ENCODE data around the gene RBM10. TPM values are rescaled to one million over a fixed set of nuclear protein-coding genes. Genes with fewer than 3 reads are reported as not detected.

RBM10 gene, protein sequence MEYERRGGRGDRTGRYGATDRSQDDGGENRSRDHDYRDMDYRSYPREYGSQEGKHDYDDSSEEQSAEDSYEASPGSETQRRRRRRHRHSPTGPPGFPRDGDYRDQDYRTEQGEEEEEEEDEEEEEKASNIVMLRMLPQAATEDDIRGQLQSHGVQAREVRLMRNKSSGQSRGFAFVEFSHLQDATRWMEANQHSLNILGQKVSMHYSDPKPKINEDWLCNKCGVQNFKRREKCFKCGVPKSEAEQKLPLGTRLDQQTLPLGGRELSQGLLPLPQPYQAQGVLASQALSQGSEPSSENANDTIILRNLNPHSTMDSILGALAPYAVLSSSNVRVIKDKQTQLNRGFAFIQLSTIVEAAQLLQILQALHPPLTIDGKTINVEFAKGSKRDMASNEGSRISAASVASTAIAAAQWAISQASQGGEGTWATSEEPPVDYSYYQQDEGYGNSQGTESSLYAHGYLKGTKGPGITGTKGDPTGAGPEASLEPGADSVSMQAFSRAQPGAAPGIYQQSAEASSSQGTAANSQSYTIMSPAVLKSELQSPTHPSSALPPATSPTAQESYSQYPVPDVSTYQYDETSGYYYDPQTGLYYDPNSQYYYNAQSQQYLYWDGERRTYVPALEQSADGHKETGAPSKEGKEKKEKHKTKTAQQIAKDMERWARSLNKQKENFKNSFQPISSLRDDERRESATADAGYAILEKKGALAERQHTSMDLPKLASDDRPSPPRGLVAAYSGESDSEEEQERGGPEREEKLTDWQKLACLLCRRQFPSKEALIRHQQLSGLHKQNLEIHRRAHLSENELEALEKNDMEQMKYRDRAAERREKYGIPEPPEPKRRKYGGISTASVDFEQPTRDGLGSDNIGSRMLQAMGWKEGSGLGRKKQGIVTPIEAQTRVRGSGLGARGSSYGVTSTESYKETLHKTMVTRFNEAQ
- total RNA-seq (2014; rRNA removed; shearing (Covaris generic)) (40.1 and 45.6 TPM in 2 replicates), total RNA-seq (2022) (44.9 and 46.6 TPM in 2 replicates), Bru-seq, nascent RNA (percentile 69 among the genes with signal in this experiment), BruChase-seq, experiment 1, labeled RNA remaining after a 6-hour chase (percentile 78 among the genes with signal in this experiment), BruChase-seq, experiment 2, labeled RNA remaining after a 2-hour chase (percentile 74 among the genes with signal in this experiment)
- long read RNA-seq, transcript RBM10-203 (24 exons, 3,747 nt): major isoform, 9 of 61 reads
- long read RNA-seq, partial matches to known transcripts: 26 of 61 reads
- long read RNA-seq, other reads (novel, unspliced or antisense): 24 of 61 reads

DNA sequence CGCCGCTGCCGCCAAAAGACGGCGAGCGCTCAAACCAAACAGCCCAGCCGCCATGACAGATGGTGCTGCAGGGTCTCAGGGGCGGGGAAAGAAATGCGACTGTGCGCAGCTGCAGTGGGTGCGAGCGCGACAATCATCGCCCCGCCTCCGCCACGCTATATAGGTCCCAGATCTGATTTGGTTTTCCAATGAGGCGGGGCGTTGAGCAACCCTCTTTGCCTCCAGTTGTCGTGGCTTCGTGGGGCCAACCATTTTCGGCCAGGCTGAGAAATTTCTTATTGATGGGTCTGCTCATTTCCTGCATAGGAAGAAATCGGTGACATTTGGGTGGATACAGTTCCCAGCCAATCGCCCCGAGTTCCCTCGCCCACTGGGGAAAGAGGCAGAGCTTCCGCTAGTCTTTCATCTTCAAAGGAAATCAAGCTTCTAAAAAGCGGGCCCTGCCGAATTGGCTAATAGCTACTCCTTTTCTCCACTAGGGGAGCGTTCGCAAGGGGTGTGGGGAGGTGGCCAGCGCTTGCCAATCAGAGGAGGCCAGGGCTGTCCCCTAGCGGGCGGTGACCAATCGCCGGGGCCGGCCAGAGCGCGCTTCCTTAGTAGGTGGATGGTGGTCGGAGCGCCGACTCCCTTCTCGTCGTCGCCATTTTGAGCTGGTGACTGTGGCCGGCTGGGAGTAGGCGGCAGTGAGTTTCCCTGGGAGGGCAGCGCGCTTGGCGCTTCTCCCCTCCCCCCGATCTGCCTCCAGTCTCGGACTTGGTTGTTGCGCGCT lies at the start of gene RBM10, which contains the start of gene NDUFB11:
TSS of gene RBM10 (plus strand) at position 596 of the 769 bp plus-strand sequence. CDS start 2,261 bp downstream, outside the sequence.
TSS of gene NDUFB11 (minus strand) at position 77 of the 769 bp plus-strand sequence. CDS start at position 54, 23 bp downstream.
- DNase-seq (ENCODE audit: low spot score): peak; percentile 94
- Histone ChIP-seq H3K4me1 (ENCODE audit: insufficient read depth, low read length, poor library complexity, severe bottlenecking) (peaks cover 20% of the 10 kb centered on the region), H4K20me1 (ENCODE audit: insufficient read depth, low read length) (0 out of 2 replicates have a peak, but pooled peaks cover 10% of the 10 kb centered on the region), H3K4me2 (ENCODE audit: low read length) (peak within 1 kb of the TSS; percentile 91), H3K4me3 (ENCODE audit: low read depth, low read length, poor library complexity, severe bottlenecking) (peak within 1 kb of the TSS; percentile 95), H3K9me2 (ENCODE audit: insufficient read depth, low read length) (no peaks in the 10 kb centered on the region), H3K36me3 (ENCODE audit: insufficient read depth, low read length) (peaks cover 46% of the 10 kb centered on the region), H3K79me2 (ENCODE audit: insufficient read depth, low read depth, low read length) (peaks cover 62% of the 10 kb centered on the region), H2AFZ (ENCODE audit: low read length) (0 out of 2 replicates have a peak within 1 kb of the TSS, but pooled peaks have one; percentile 15), H3K27ac (ENCODE audit: low read depth, low read length, poor library complexity, severe bottlenecking) (peak within 1 kb of the TSS; percentile 93), H3K9me3 (ENCODE audit: low read length) (no peaks in the 10 kb centered on the region)
- BruUV-seq (replicated peaks): no TSS peak
- no peak for TF ChIP-seq EZH2phosphoT487 (IDR thresholded peaks at IDR 0.05; ENCODE audit: borderline replicate concordance, low read depth, low read length)
- TF ChIP-seq, protein P1, sequence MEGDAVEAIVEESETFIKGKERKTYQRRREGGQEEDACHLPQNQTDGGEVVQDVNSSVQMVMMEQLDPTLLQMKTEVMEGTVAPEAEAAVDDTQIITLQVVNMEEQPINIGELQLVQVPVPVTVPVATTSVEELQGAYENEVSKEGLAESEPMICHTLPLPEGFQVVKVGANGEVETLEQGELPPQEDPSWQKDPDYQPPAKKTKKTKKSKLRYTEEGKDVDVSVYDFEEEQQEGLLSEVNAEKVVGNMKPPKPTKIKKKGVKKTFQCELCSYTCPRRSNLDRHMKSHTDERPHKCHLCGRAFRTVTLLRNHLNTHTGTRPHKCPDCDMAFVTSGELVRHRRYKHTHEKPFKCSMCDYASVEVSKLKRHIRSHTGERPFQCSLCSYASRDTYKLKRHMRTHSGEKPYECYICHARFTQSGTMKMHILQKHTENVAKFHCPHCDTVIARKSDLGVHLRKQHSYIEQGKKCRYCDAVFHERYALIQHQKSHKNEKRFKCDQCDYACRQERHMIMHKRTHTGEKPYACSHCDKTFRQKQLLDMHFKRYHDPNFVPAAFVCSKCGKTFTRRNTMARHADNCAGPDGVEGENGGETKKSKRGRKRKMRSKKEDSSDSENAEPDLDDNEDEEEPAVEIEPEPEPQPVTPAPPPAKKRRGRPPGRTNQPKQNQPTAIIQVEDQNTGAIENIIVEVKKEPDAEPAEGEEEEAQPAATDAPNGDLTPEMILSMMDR (conservative IDR thresholded peaks at IDR 0.05; ENCODE audit: low read length): peak; percentile 67
- ChIA-PET CTCF (ENCODE audit: unreplicated experiment) (no interaction called here), POLR2A (interaction anchor here (0.9 to 3.3 kb wide), 6 partner anchors 9 to 46 kb away, joined by 3 to 12 read pairs (median 6); no protein-coding TSS in a partner anchor)
- intact Hi-C loops (cut with micrococcal nuclease; ENCODE audit: unreplicated experiment): loop anchor here (1.0 to 2.0 kb wide), 2 partner anchors 48 to 88 kb away; partner anchors contain the start of genes UBA1 and USP11

DNA sequence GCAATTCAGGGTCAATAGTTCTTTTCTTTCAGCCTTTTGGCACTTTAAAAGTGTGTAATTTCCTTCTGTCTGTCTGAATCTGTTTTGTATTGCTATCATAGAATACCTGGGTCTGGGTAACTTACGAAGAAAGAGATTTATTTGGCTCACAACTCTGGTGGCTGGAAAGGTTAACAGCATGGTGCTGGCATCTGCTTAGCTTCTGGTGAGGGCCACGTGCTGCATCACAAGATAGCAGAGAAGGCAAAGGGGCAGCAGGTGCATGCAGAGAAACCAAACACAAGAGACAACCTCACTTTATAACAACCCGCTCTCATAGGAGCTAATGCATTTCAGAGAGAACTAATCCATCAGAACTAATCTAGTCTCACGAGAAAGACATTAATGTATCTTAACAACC lies 48.0 kb upstream of the RBM10 start:
- no peaks in the 10 kb centered on the region for H3K4me1 ChIP-seq (ENCODE audit: insufficient read depth, low read length, poor library complexity, severe bottlenecking)
- H3K79me2 ChIP-seq (ENCODE audit: insufficient read depth, low read depth, low read length): no peaks in the 10 kb centered on the region
- H3K9me3 ChIP-seq (ENCODE audit: low read length): no peaks in the 10 kb centered on the region
- no peak overlapping the region for H3K4me3 ChIP-seq (ENCODE audit: low read depth, low read length, poor library complexity, severe bottlenecking)
- no peak overlapping the region for H3K4me2 ChIP-seq (ENCODE audit: low read length)
- no TSS peak for BruUV-seq (replicated peaks)
- no peaks in the 10 kb centered on the region for H4K20me1 ChIP-seq (ENCODE audit: insufficient read depth, low read length)
- POLR2A ChIA-PET: interaction anchor here (0.5 to 0.7 kb wide), 2 partner anchors 11 to 158 kb away, joined by 3 read pairs; no protein-coding TSS in a partner anchor
- CTCF ChIA-PET (ENCODE audit: unreplicated experiment): no interaction called here
- intact Hi-C loops (cut with micrococcal nuclease; ENCODE audit: unreplicated experiment): loop anchor here (10.0 kb wide), 1 partner anchor 192 kb away; no protein-coding TSS in a partner anchor
- no peak overlapping the region for H3K27ac ChIP-seq (ENCODE audit: low read depth, low read length, poor library complexity, severe bottlenecking)
- no peak for TF ChIP-seq EZH2phosphoT487 (IDR thresholded peaks at IDR 0.05; ENCODE audit: borderline replicate concordance, low read depth, low read length)
- TF ChIP-seq, protein P1 (conservative IDR thresholded peaks at IDR 0.05; ENCODE audit: low read length): no peak
- H3K9me2 ChIP-seq (ENCODE audit: insufficient read depth, low read length): no peaks in the 10 kb centered on the region
- H3K36me3 ChIP-seq (ENCODE audit: insufficient read depth, low read length): no peaks in the 10 kb centered on the region
- H2AFZ ChIP-seq (ENCODE audit: low read length): no peak overlapping the region
- no peak for DNase-seq (ENCODE audit: low spot score)
